CD14-positive monocyte (primary cell): ENCODE data around the gene WTAP. TPM values are rescaled to one million over a fixed set of nuclear protein-coding genes. Genes with fewer than 3 reads are reported as not detected.
A peak's percentile ranks its signal among the peaks of the same experiment; 100 is the strongest.
"Not testable (repeated sequence)": the region's sequence is repeated elsewhere in the genome, so short reads cannot be mapped to it uniquely, and the experiment has no call there.

Experiments
- DNase-seq, 3 donors: peaks; one replicate each; pipeline ENCODE4 v3.0.0-alpha.2; 2011 to 2022
- H2AFZ ChIP-seq: 2 replicates; pipeline ENCODE4 v1.6.0; 2012; ENCODE audit warnings: mild to moderate bottlenecking, low read depth, low read length, inconsistent platforms; ENCODE audit not compliant: insufficient read depth, poor library complexity, severe bottlenecking
- H3K27ac ChIP-seq, 2 donors: 1 replicate in 1 of 2; 2 replicates in 1 of 2; pipeline ENCODE4 v1.5.1; 2012 to 2013; ENCODE audit warnings: low read length in 2 of 2, control low read depth in 1 of 2, inconsistent platforms in 1 of 2, low read depth in 1 of 2, mild to moderate bottlenecking in 1 of 2
- H3K27me3 ChIP-seq, 2 donors: one replicate each; pipeline versions ENCODE4 v1.6.0 to v1.6.1; 2011 to 2013; ENCODE audit warnings: low read length in 2 of 2; ENCODE audit not compliant: control insufficient read depth in 2 of 2, insufficient read depth in 2 of 2
- H3K36me3 ChIP-seq, 2 donors: replicated peaks in 1 of 2; 1 replicate in 1 of 2; 2 replicates in 1 of 2; pipeline versions ENCODE4 v1.5.1 to v1.6.1; 2012 to 2013; ENCODE audit warnings: low read length in 2 of 2, control low read depth in 1 of 2, inconsistent platforms in 1 of 2, mild to moderate bottlenecking in 1 of 2; ENCODE audit not compliant: insufficient read depth in 2 of 2, control insufficient read depth in 1 of 2
- H3K4me1 ChIP-seq, 2 donors: 1 replicate in 1 of 2; 2 replicates in 1 of 2; pipeline versions ENCODE4 v1.5.1 to v1.6.1; 2012 to 2013; ENCODE audit warnings: low read length in 2 of 2, control low read depth in 1 of 2, inconsistent platforms in 1 of 2, mild to moderate bottlenecking in 1 of 2, moderate library complexity in 1 of 2; ENCODE audit not compliant: insufficient read depth in 2 of 2, control insufficient read depth in 1 of 2
- H3K4me2 ChIP-seq: replicated peaks from 2 replicates; pipeline ENCODE3; 2012; ENCODE audit warnings: low read length, moderate library complexity, mild to moderate bottlenecking; ENCODE audit not compliant: poor library complexity, severe bottlenecking; ENCODE audit errors: extremely low read depth
- H3K4me3 ChIP-seq, 3 experiments: fragments of 200-600 bp in 1 of 3; sonication (generic) in 1 of 3; replicated peaks in 1 of 3; 1 replicate in 2 of 3; 2 replicates in 1 of 3; pipeline ENCODE4 v1.5.1; 2011 to 2013; ENCODE audit warnings: low read length in 3 of 3, mild to moderate bottlenecking in 3 of 3, control low read depth in 2 of 3, low read depth in 2 of 3, inconsistent platforms in 1 of 3, moderate library complexity in 1 of 3
- H3K79me2 ChIP-seq: 2 replicates; pipeline ENCODE4 v1.6.0; 2012; ENCODE audit warnings: mild to moderate bottlenecking, control low read depth, inconsistent platforms, low read length, moderate library complexity; ENCODE audit not compliant: insufficient read depth
- H3K9ac ChIP-seq: 2 replicates; pipeline ENCODE4 v1.6.0; 2017; ENCODE audit warnings: low read length, mild to moderate bottlenecking; ENCODE audit not compliant: insufficient read depth, poor library complexity, severe bottlenecking
- H3K9me3 ChIP-seq, 2 donors: replicated peaks in 1 of 2; 1 replicate in 1 of 2; 2 replicates in 1 of 2; pipeline versions ENCODE4 v1.5.1 to v1.6.1; 2012 to 2013; ENCODE audit warnings: low read length in 2 of 2, control low read depth in 1 of 2; ENCODE audit not compliant: control insufficient read depth in 1 of 2, insufficient read depth in 1 of 2
- H4K20me1 ChIP-seq: 2 replicates; pipeline ENCODE4 v1.6.0; 2012; ENCODE audit warnings: mild to moderate bottlenecking, low read length, control low read depth, moderate library complexity; ENCODE audit not compliant: insufficient read depth
- H3K27ac Mint-ChIP-seq, 7 donors: one replicate each; pipeline ENCODE4 v1.8.0; 2020; ENCODE audit warnings: mild to moderate bottlenecking in 7 of 7, mixed read lengths in 7 of 7, moderate library complexity in 6 of 7, inconsistent platforms in 2 of 7
- H3K27me3 Mint-ChIP-seq, 3 donors: one replicate each; pipeline ENCODE4 v1.8.0; 2021 to 2022; ENCODE audit warnings: low read depth in 3 of 3, mild to moderate bottlenecking in 3 of 3, mixed read lengths in 3 of 3, moderate library complexity in 3 of 3, inconsistent platforms in 1 of 3
- H3K36me3 Mint-ChIP-seq, 2 donors: one replicate each; pipeline ENCODE4 v1.8.0; 2020; ENCODE audit warnings: mixed read lengths in 2 of 2, inconsistent platforms in 1 of 2, mild to moderate bottlenecking in 1 of 2
- H3K4me1 Mint-ChIP-seq: one replicate; pipeline ENCODE4 v1.8.0; 2020; ENCODE audit warnings: mild to moderate bottlenecking, mixed read lengths
- H3K4me3 Mint-ChIP-seq, 2 donors: one replicate each; pipeline ENCODE4 v1.8.0; 2020; ENCODE audit warnings: mild to moderate bottlenecking in 2 of 2, mixed read lengths in 2 of 2, moderate library complexity in 1 of 2
- H3K9me3 Mint-ChIP-seq, 7 donors: one replicate each; pipeline ENCODE4 v1.8.0; 2020 to 2022; ENCODE audit warnings: mixed read lengths in 7 of 7, mild to moderate bottlenecking in 6 of 7, moderate library complexity in 6 of 7, inconsistent platforms in 2 of 7
- CTCF ChIP-seq: fragments of 200-600 bp; IDR thresholded peaks from one replicate; pipeline ENCODE4 v1.8.0; 2022; ENCODE audit warnings: antibody characterized with exemption, mild to moderate bottlenecking
- WGBS: methylation state at CpG from one replicate; pipeline ENCODE4 v1.1.5; 2013; ENCODE audit warnings: missing lambda C conversion rate; ENCODE audit not compliant: insufficient coverage; 5-methylcytosine and 5-hydroxymethylcytosine counted together
- intact Hi-C, 2 donors: fragments of 100-400 bp; cut with micrococcal nuclease; formaldehyde crosslinking; loops; one replicate each; pipeline versions ENCODE4 v1.15.0 to v1.15.1; 2023
- polyA plus RNA-seq, 3 donors: library from polyadenylated mRNA; depleted of rRNA in 1 of 3; unstranded in 2 of 3; stranded (reverse) in 1 of 3; fragments of 300-500 nt in 2 of 3; fragments of >200 nt in 1 of 3; fragmentation: Illumina TruSeq in 2 of 3; gene quantifications; 1 replicate in 2 of 3; 2 replicates in 1 of 3; pipeline ENCODE4 v1.2.3, GENCODE V29; 2012 to 2021

The WTAP gene
- polyA plus RNA-seq, 3 donors = 50.8 to 95.9 (median 94.7) TPM

- peaks cover 0 to 1% (median 0%) of the 10 kb centered on the region in 3 donors for H3K27me3 Mint-ChIP-seq
- no peak for TF ChIP-seq CTCF
- peak within 1 kb of the TSS; percentile 83 for H3K9ac ChIP-seq
- no peaks in the 10 kb centered on the region for H3K9me3 ChIP-seq
- H3K4me3 ChIP-seq = peak within 1 kb of the TSS; percentile 79 to 94 (median 91)
- peaks cover 55% of the 10 kb centered on the region for H4K20me1 ChIP-seq
- peaks cover 41 to 50% of the 10 kb centered on the region in 2 donors for H3K36me3 Mint-ChIP-seq
- under 1% methylated on average over 52 of the region's 56 CpGs for WGBS
- peak; percentile 86 to 92 (median 87) for DNase-seq
- peak within 1 kb of the TSS; percentile 85 to 97 for H3K27ac ChIP-seq
- peak within 1 kb of the TSS; percentile 96 for H2AFZ ChIP-seq
- H3K4me1 Mint-ChIP-seq = peaks cover 32% of the 10 kb centered on the region
- H3K27me3 ChIP-seq = no peaks in the 10 kb centered on the region
- H3K4me1 ChIP-seq = peaks cover 28 to 38% of the 10 kb centered on the region in 2 donors
- H3K4me2 ChIP-seq = peak within 1 kb of the TSS; percentile 88
- intact Hi-C loops = loop anchor here in 1 of 2 donors (2.0 kb wide), 1 partner anchor 98 kb away; the partner anchor contains the start of gene SOD2
- peaks cover 37 to 60% of the 10 kb centered on the region in 2 donors for H3K36me3 ChIP-seq
- no peaks in the 10 kb centered on the region for H3K9me3 Mint-ChIP-seq
- H3K79me2 ChIP-seq = peaks cover 86% of the 10 kb centered on the region
- peak within 1 kb of the TSS; percentile 95 to 98 (median 98) for H3K27ac Mint-ChIP-seq
- peak within 1 kb of the TSS; percentile 94 to 97 for H3K4me3 Mint-ChIP-seq
These were observed 63.0 kb downstream of the WTAP start, which contains the start of gene MRPL18 for GRCh38 chr6:159790149-159790955. Gene MRPL18, plus strand, starts transcription at chr6:159790467. Its CDS starts 121 bp downstream, at chr6:159790588.

DNA sequence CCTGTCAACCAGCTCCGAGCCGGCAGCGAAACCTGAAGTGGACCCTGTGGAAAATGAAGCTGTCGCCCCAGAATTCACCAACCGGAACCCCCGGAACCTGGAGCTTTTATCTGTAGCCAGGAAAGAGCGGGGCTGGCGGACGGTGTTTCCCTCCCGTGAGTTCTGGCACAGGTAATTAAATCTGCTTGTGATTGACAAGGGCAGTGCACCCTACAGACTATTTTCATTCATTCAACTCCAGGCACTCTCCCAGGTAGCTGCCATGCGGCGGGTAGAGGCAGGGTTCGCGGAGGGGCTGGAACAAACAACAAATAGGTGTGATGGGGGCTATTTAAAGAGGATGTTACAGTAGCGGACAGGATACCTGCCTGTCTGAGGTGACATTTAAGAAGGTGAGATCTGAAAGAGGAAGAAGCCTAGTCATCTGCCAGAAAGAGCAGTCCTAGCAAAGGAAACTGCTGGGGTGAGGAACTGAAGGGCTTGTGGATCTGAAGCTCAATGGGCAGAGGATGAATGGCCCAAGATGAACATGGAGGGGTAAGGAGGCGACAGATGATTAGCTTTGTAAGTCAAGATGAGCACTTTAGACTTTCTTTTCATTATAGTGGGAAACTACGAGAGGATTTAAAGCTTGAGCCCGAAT is 63.8 kb downstream of the WTAP start:
- Histone ChIP-seq H2AFZ (peak overlapping the region; percentile 96), H3K27me3 (no peaks in the 10 kb centered on the region), H3K4me2 (peak overlapping the region; percentile 88), H4K20me1 (peaks cover 48% of the 10 kb centered on the region), H3K9ac (peak overlapping the region; percentile 83), H3K4me3 (peak overlapping the region; percentile 69 to 91 (median 79)), H3K79me2 (peaks cover 81% of the 10 kb centered on the region), H3K4me1 (peaks cover 28 to 38% of the 10 kb centered on the region in 2 donors), H3K9me3 (no peaks in the 10 kb centered on the region), H3K27ac (peak overlapping the region; percentile 85 to 97), H3K36me3 (peaks cover 34 to 59% of the 10 kb centered on the region in 2 donors)
- peak overlapping the region; percentile 95 to 98 (median 98) for H3K27ac Mint-ChIP-seq
- H3K27me3 Mint-ChIP-seq = peaks cover 0 to 1% (median 0%) of the 10 kb centered on the region in 3 donors
- WGBS = 18% methylated on average over 16 of the region's 18 CpGs
- peak overlapping the region; percentile 94 to 97 for H3K4me3 Mint-ChIP-seq
- peaks cover 39 to 50% of the 10 kb centered on the region in 2 donors for H3K36me3 Mint-ChIP-seq
- intact Hi-C loops = loop anchor here in 1 of 2 donors (2.0 kb wide), 1 partner anchor 98 kb away; the partner anchor contains the start of gene SOD2
- no peaks in the 10 kb centered on the region for H3K9me3 Mint-ChIP-seq
- no peak for TF ChIP-seq CTCF
- H3K4me1 Mint-ChIP-seq = peaks cover 32% of the 10 kb centered on the region
- DNase-seq = peak; percentile 4 to 41 (median 22)

DNA sequence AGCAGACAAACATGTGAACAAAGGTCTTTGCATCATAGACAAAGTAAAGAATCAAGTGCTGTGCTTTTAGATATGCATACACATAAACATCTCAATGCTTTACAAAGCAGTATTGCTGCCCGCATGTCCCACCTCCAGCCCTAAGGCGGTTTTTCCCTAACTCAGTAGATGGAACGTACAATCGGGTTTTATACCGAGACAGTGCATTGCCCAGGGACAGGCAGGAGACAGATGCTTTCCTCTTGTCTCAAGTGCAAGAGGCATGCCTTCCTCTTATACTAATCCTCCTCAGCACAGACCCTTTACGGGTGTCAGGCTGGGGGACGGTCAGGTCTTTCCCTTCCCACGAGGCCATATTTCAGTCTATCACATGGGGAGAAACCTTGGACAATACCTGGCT is 67.7 kb downstream of the WTAP start:
- Mint-ChIP-seq H3K4me1 (peaks cover 18% of the 10 kb centered on the region), H3K36me3 (peaks cover 59 to 71% of the 10 kb centered on the region in 2 donors)
- H3K27ac ChIP-seq, H3K9me3 ChIP-seq, H2AFZ ChIP-seq, H3K27ac Mint-ChIP-seq, H3K9me3 Mint-ChIP-seq, intact Hi-C loops, H3K4me2 ChIP-seq, H3K4me3 ChIP-seq, H3K4me3 Mint-ChIP-seq, H3K27me3 Mint-ChIP-seq, DNase-seq, H3K27me3 ChIP-seq, H3K9ac ChIP-seq: not testable (repeated sequence)
- Histone ChIP-seq H3K4me1 (peaks cover 13 to 18% of the 10 kb centered on the region in 2 donors), H3K36me3 (peaks cover 55 to 80% of the 10 kb centered on the region in 2 donors), H3K79me2 (peaks cover 51% of the 10 kb centered on the region), H4K20me1 (peaks cover 23% of the 10 kb centered on the region)
- WGBS = 89% methylated on average over 7 of the region's 8 CpGs
